Neural progenitor cell (in vitro differentiated cells): ENCODE measurements around the gene RRBP1. TPM values are rescaled to one million over a fixed set of nuclear protein-coding genes. Genes with fewer than 3 reads are reported as not detected.

Source experiments
- DNase-seq: peaks from one replicate; pipeline ENCODE4 v3.0.0-alpha.2; 2016; ENCODE audit warnings: low spot score
- H2AFZ ChIP-seq: fragments of 200-600 bp; sonication (generic); replicated peaks from 2 replicates; pipeline ENCODE4 v1.6.1; 2016; ENCODE audit warnings: antibody characterized with exemption
- H3F3A ChIP-seq: fragments of 200-600 bp; sonication (generic); 2 replicates; pipeline ENCODE4 v1.6.1; 2016; ENCODE audit warnings: antibody characterized with exemption, low read depth
- H3K27ac ChIP-seq: fragments of 200-600 bp; sonication (generic); 2 replicates; pipeline ENCODE4 v1.5.1; 2016; ENCODE audit warnings: mild to moderate bottlenecking
- H3K27me3 ChIP-seq: fragments of 200-600 bp; sonication (generic); 2 replicates; pipeline ENCODE4 v1.6.1; 2016; ENCODE audit warnings: mild to moderate bottlenecking, moderate library complexity
- H3K36me3 ChIP-seq: fragments of 200-600 bp; sonication (generic); 2 replicates; pipeline ENCODE4 v1.5.1; 2016
- H3K4me1 ChIP-seq: fragments of 200-600 bp; sonication (generic); 2 replicates; pipeline ENCODE4 v1.6.1; 2016; ENCODE audit warnings: mixed run types
- H3K4me2 ChIP-seq: fragments of 200-600 bp; sonication (generic); 2 replicates; pipeline ENCODE4 v1.6.1; 2016
- H3K4me3 ChIP-seq: fragments of 200-600 bp; sonication (generic); 2 replicates; pipeline ENCODE4 v1.5.1; 2016
- H3K79me2 ChIP-seq: fragments of 200-600 bp; sonication (generic); 2 replicates; pipeline ENCODE4 v1.6.1; 2016; ENCODE audit warnings: low read depth
- H3K9ac ChIP-seq: fragments of 200-600 bp; sonication (generic); 2 replicates; pipeline ENCODE4 v1.6.1; 2016
- H3K9me3 ChIP-seq: fragments of 200-600 bp; sonication (generic); 2 replicates; pipeline ENCODE4 v1.5.1; 2016; ENCODE audit warnings: low read depth
- H4K20me1 ChIP-seq: fragments of 200-600 bp; sonication (generic); 2 replicates; pipeline ENCODE4 v1.6.1; 2016; ENCODE audit warnings: low read depth
- H3K27ac Mint-ChIP-seq: 3 replicates; pipeline ENCODE4 v1.8.0; 2021; ENCODE audit warnings: mixed read lengths
- H3K27me3 Mint-ChIP-seq: 2 replicates; pipeline ENCODE4 v1.8.0; 2022; ENCODE audit warnings: low read depth, mild to moderate bottlenecking, inconsistent platforms, moderate library complexity, mixed read lengths; ENCODE audit not compliant: insufficient read depth
- H3K36me3 Mint-ChIP-seq: 3 replicates; pipeline ENCODE4 v1.8.0; 2021; ENCODE audit warnings: mixed read lengths
- H3K4me1 Mint-ChIP-seq: 3 replicates; pipeline ENCODE4 v1.8.0; 2021; ENCODE audit warnings: mixed read lengths
- H3K4me3 Mint-ChIP-seq: 3 replicates; pipeline ENCODE4 v1.8.0; 2021; ENCODE audit warnings: mild to moderate bottlenecking, moderate library complexity, mixed read lengths
- H3K9me3 Mint-ChIP-seq: 3 replicates; pipeline ENCODE4 v1.8.0; 2020; ENCODE audit warnings: mixed read lengths
- CTCF ChIP-seq: fragments of 200-600 bp; sonication (generic); IDR thresholded peaks from 2 replicates; pipeline ENCODE4 v1.5.1; 2017; ENCODE audit warnings: antibody characterized with exemption, mild to moderate bottlenecking
- EZH2 ChIP-seq: fragments of 200-600 bp; sonication (generic); IDR thresholded peaks from 2 replicates; pipeline ENCODE4 v1.6.1; 2017; ENCODE audit warnings: antibody characterized with exemption, mild to moderate bottlenecking, moderate library complexity
- EZH2phosphoT487 ChIP-seq: fragments of 200-600 bp; sonication (generic); IDR thresholded peaks from 2 replicates; pipeline ENCODE4 v1.6.1; 2017; ENCODE audit warnings: antibody characterized with exemption
- total RNA-seq: library from RNA; depleted of rRNA; stranded (reverse); fragments of >200 nt; gene quantifications from 2 replicates; pipeline ENCODE4 v1.2.3, GENCODE V29; 2015; ENCODE audit warnings: low replicate concordance

RRBP1 gene
- total RNA-seq, 1 donor from 2014 or later: 18.2 TPM

DNA sequence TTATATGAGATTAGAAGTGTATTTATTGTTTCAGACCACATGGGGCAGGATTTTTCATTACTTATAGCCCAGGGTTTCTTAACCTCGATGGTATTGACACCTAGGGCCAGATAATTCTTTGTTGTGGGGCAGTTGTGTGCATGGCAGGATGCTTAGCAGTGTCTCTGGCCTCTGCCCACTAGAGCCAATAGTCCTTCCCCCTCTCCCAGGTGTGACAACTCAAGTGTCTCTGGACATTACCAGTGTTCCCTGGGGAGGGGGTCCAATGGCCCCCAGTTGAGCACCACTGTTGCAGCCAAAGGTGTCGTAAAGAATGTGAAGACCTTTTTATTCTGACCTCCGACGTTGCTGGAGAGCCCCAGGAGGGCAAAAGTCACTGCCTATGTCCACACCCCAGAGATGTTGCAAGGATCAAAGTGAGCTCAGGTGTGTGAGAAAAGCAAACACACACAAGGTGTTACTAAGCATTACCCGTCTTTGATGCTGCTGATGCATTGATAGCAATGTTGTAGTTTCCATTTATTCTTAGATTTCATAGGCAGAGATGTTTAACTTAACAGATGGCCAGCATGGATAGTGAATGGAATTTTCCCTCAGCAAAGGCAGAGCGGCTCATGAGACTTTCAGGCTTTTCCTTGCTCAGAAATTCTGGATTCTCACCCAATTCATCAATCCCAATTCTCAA, 39.9 kb upstream of the RRBP1 start:
- Mint-ChIP-seq H3K27me3 (peaks cover 14% of the 10 kb centered on the region), H3K9me3 (no peaks in the 10 kb centered on the region), H3K36me3 (no peaks in the 10 kb centered on the region), H3K4me3 (no peak overlapping the region), H3K4me1 (no peaks in the 10 kb centered on the region), H3K27ac (no peak overlapping the region)
- no peak overlapping the region for H3K27ac ChIP-seq
- no peak overlapping the region for H2AFZ ChIP-seq
- no peaks in the 10 kb centered on the region for H3K27me3 ChIP-seq
- no peak for DNase-seq
- H3F3A ChIP-seq: no peaks in the 10 kb centered on the region
- H3K79me2 ChIP-seq: no peaks in the 10 kb centered on the region
- H3K4me1 ChIP-seq: no peaks in the 10 kb centered on the region
- H4K20me1 ChIP-seq: no peaks in the 10 kb centered on the region
- no peak overlapping the region for H3K9ac ChIP-seq
- H3K36me3 ChIP-seq: no peaks in the 10 kb centered on the region
- H3K9me3 ChIP-seq: no peaks in the 10 kb centered on the region
- H3K4me3 ChIP-seq: no peak overlapping the region
- no peak for TF ChIP-seq EZH2
- TF ChIP-seq EZH2phosphoT487: no peak
- no peak for TF ChIP-seq CTCF
- H3K4me2 ChIP-seq: no peak overlapping the region

DNA sequence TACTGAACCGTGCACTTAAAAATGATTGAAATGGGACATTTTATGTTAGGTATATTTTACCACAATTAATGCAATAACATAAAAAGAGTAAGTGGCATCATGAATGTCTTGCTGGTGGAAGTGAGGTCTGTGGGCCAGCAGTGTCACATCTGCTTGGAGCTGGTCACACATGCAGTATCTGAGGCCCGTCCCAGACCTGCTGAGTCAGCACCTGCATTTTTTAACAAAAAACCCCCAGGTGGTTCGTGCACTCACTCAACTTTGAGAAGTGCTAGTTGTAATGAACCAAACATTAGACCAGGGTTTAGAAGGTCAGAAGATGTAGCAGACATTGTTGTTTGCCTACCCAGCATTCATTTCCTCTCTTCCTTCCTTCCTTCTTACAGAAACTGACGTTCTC, 38.7 kb upstream of the RRBP1 start:
- Mint-ChIP-seq H3K9me3 (no peaks in the 10 kb centered on the region), H3K27ac (no peak overlapping the region), H3K4me3 (no peak overlapping the region), H3K27me3 (peaks cover 14% of the 10 kb centered on the region), H3K4me1 (no peaks in the 10 kb centered on the region), H3K36me3 (no peaks in the 10 kb centered on the region)
- Histone ChIP-seq H3K9ac (no peak overlapping the region), H3K27ac (no peak overlapping the region), H3K9me3 (no peaks in the 10 kb centered on the region), H3K36me3 (no peaks in the 10 kb centered on the region), H3K27me3 (no peaks in the 10 kb centered on the region), H3K4me1 (no peaks in the 10 kb centered on the region), H3K4me3 (no peak overlapping the region), H4K20me1 (no peaks in the 10 kb centered on the region), H3F3A (no peaks in the 10 kb centered on the region), H3K4me2 (no peak overlapping the region), H2AFZ (no peak overlapping the region), H3K79me2 (no peaks in the 10 kb centered on the region)
- DNase-seq: no peak
- no peak for TF ChIP-seq EZH2
- no peak for TF ChIP-seq EZH2phosphoT487
- no peak for TF ChIP-seq CTCF

DNA sequence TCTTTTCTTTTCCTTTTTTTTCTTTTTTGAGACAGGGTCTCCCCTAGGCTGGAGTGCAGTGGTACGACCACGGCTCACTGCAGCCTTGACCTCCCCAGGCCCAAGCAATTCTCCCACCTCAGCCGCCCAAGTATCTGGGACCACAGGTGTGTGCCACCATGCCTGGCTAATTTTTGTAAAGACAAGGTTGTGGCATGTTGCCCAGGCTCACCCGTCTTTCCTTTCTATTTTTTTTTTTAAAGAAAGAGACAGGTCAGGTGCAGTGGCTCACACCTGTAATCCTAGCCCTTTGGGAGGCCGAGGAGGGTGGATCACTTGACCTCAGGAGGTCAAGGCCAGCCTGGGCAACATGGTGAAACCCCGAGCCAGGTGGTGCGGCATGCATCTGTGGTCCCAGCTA, 34.3 kb upstream of the RRBP1 start:
- Histone ChIP-seq H3K4me3 (no peak overlapping the region), H4K20me1 (no peaks in the 10 kb centered on the region), H3K9me3 (no peaks in the 10 kb centered on the region), H3K36me3 (no peaks in the 10 kb centered on the region), H3K79me2 (no peaks in the 10 kb centered on the region), H3K4me2 (no peak overlapping the region), H3K9ac (no peak overlapping the region), H3F3A (no peaks in the 10 kb centered on the region), H3K27ac (no peak overlapping the region), H3K27me3 (no peaks in the 10 kb centered on the region), H2AFZ (no peak overlapping the region), H3K4me1 (no peaks in the 10 kb centered on the region)
- Mint-ChIP-seq H3K4me1 (peaks cover under 1% of the 10 kb centered on the region), H3K4me3 (no peak overlapping the region), H3K27ac (no peak overlapping the region), H3K36me3 (no peaks in the 10 kb centered on the region), H3K9me3 (peaks cover 3% of the 10 kb centered on the region), H3K27me3 (peaks cover 12% of the 10 kb centered on the region)
- TF ChIP-seq CTCF (no peak), EZH2 (no peak), EZH2phosphoT487 (no peak)
- no peak for DNase-seq
